K562 (cell line): ENCODE data around the gene RNF4. TPM values are rescaled to one million over a fixed set of nuclear protein-coding genes. Genes with fewer than 3 reads are reported as not detected.

Experiments used
- ATAC-seq: fragments of 200-7000 bp; cut with Tn5 transposase; 3 replicates; pipeline ENCODE4 v1.9.1; 2020; ENCODE audit warnings: moderate library complexity
- BruUV-seq: library from RNA; stranded (reverse); fragments of 400-500 nt; replicated peaks from 2 replicates; lab custom pipeline; 2021; lab: Mats Ljungman, UMichigan
- CTCF ChIA-PET: fragments of 300-600 bp; formaldehyde crosslinking; extraction: SDS; loops from one replicate; lab custom pipeline; 2021; ENCODE audit warnings: low intra/inter-chr PET ratio; lab: Yijun Ruan, JAX
- POLR2A ChIA-PET: fragments of 300-600, 350-650 bp; sonication (Branson Sonifier 250); formaldehyde crosslinking; extraction: SDS; loops from one replicate; lab custom pipeline; 2021; ENCODE audit warnings: antibody characterized with exemption, inconsistent platforms; lab: Yijun Ruan, JAX
- DNase-seq, 4 experiments: peaks; one replicate each; pipeline versions ENCODE4 v3.0.0 to v3.0.0-alpha.2; 2011 to 2018; ENCODE audit warnings: low spot score in 3 of 4, mixed read lengths in 3 of 4; ENCODE audit errors: extremely low read depth in 1 of 4
- FAIRE-seq: peaks from 2 replicates; lab custom pipeline; 2011; peaks lifted over from hg19 to GRCh38; lab: Jason Lieb, UNC
- H2AFZ ChIP-seq: 2 replicates; pipeline ENCODE4 v1.6.0; 2011; ENCODE audit warnings: low read depth, low read length, control low read depth, inconsistent platforms
- H3K27ac ChIP-seq: fragments of 200-600 bp; 3 replicates; pipeline ENCODE4 v1.8.0; 2011; ENCODE audit warnings: low read depth, mild to moderate bottlenecking, control low read depth, inconsistent platforms, low read length, moderate library complexity, mixed read lengths; ENCODE audit errors: extremely low read depth
- H3K27me3 ChIP-seq, 2 experiments: fragments of 300-600 bp in 1 of 2; 2 replicates in 1 of 2; 3 replicates in 1 of 2; pipeline versions ENCODE4 v1.6.0 to v1.8.0; 2011; ENCODE audit warnings: inconsistent platforms in 2 of 2, low read length in 2 of 2, mild to moderate bottlenecking in 1 of 2, mixed read lengths in 1 of 2, moderate library complexity in 1 of 2; ENCODE audit not compliant: control insufficient read depth in 2 of 2, insufficient read depth in 2 of 2
- H3K36me3 ChIP-seq: fragments of 300-600 bp; 3 replicates; pipeline ENCODE4 v1.8.0; 2011; ENCODE audit warnings: mild to moderate bottlenecking, low read length, inconsistent platforms; ENCODE audit not compliant: control insufficient read depth, insufficient read depth
- H3K4me1 ChIP-seq, 2 experiments: fragments of 200-600 bp in 1 of 2; replicated peaks in 1 of 2; 2 replicates in 1 of 2; 3 replicates in 1 of 2; pipeline versions ENCODE4 v1.5.1 to v1.8.0; 2011; ENCODE audit warnings: inconsistent platforms in 2 of 2, low read length in 2 of 2, mild to moderate bottlenecking in 1 of 2, mixed read lengths in 1 of 2, moderate library complexity in 1 of 2; ENCODE audit not compliant: control insufficient read depth in 2 of 2, insufficient read depth in 2 of 2
- H3K4me2 ChIP-seq: 2 replicates; pipeline ENCODE4 v1.6.1; 2011; ENCODE audit warnings: low read length, control low read depth, inconsistent platforms, mixed read lengths; ENCODE audit not compliant: insufficient read depth
- H3K4me3 ChIP-seq: fragments of 200-600 bp; sonication (generic), shearing (Covaris generic); 2 replicates; pipeline ENCODE4 v1.5.1; 2016; ENCODE audit warnings: control low read depth, inconsistent platforms
- H3K79me2 ChIP-seq: fragments of 200-600 bp; 3 replicates; pipeline ENCODE4 v1.8.0; 2011; ENCODE audit warnings: low read length, inconsistent platforms; ENCODE audit not compliant: control insufficient read depth, insufficient read depth
- H3K9ac ChIP-seq, 2 experiments: 2 replicates each; pipeline versions ENCODE4 v1.6.0 to v1.6.1; 2011; ENCODE audit warnings: low read depth in 2 of 2, low read length in 2 of 2, control low read depth in 1 of 2, inconsistent platforms in 1 of 2, mild to moderate bottlenecking in 1 of 2, mixed read lengths in 1 of 2; ENCODE audit not compliant: insufficient read depth in 1 of 2
- H3K9me1 ChIP-seq: one replicate; pipeline ENCODE4 v1.6.0; 2011; ENCODE audit warnings: inconsistent platforms, mild to moderate bottlenecking, low read length, moderate library complexity; ENCODE audit not compliant: control insufficient read depth, insufficient read depth
- H3K9me3 ChIP-seq: replicated peaks from 2 replicates; pipeline ENCODE4 v1.5.1; 2011; ENCODE audit warnings: low read depth, low read length, inconsistent platforms; ENCODE audit not compliant: control insufficient read depth, insufficient read depth
- H4K20me1 ChIP-seq: replicated peaks from 2 replicates; pipeline ENCODE4 v1.6.1; 2011; ENCODE audit warnings: low read length, inconsistent platforms, mixed read lengths; ENCODE audit not compliant: control insufficient read depth, insufficient read depth
- BHLHE40 ChIP-seq: IDR thresholded peaks from 2 replicates; pipeline ENCODE4 v1.6.1; 2011; ENCODE audit warnings: low read length, improper control_type of control experiment
- CREBBP ChIP-seq: IDR thresholded peaks from one replicate; pipeline ENCODE4 v1.6.1; 2012; ENCODE audit warnings: low read depth, mild to moderate bottlenecking, control low read depth, inconsistent platforms, low read length
- GATAD2A ChIP-seq: fragments of 450-650 bp; IDR thresholded peaks from 2 replicates; pipeline ENCODE4 v1.6.1; 2017
- HCFC1 ChIP-seq: IDR thresholded peaks from 2 replicates; pipeline ENCODE4 v1.6.1; 2012; ENCODE audit warnings: low read depth, low read length, improper control_type of control experiment
- HES1 ChIP-seq: fragments of 450-650 bp; IDR thresholded peaks from 2 replicates; pipeline ENCODE4 v1.6.1; 2016; ENCODE audit warnings: low read depth, mild to moderate bottlenecking, moderate library complexity
- JUNB ChIP-seq: fragments of 450-650 bp; formaldehyde crosslinking; conservative IDR thresholded peaks from 2 replicates; pipeline ENCODE4 v1.4.0; 2020; ENCODE audit warnings: mild to moderate bottlenecking
- MNT ChIP-seq, 2 experiments: fragments of 450-650 bp; conservative IDR thresholded peaks; 2 replicates each; pipeline ENCODE4 v1.6.1; 2017; ENCODE audit warnings: mild to moderate bottlenecking in 2 of 2, moderate library complexity in 2 of 2
- PATZ1 ChIP-seq: fragments of 250-450 bp; sonication (Bioruptor Pico); IDR thresholded peaks from 2 replicates; pipeline ENCODE4 v1.5.0; 2020; ENCODE audit warnings: mild to moderate bottlenecking, borderline replicate concordance
- PML ChIP-seq: IDR thresholded peaks from 2 replicates; pipeline ENCODE4 v1.6.1; 2012; ENCODE audit warnings: low read length, inconsistent platforms
- POLR3G ChIP-seq: IDR thresholded peaks from 2 replicates; pipeline ENCODE4 v1.6.1; 2011; ENCODE audit not compliant: insufficient read length, insufficient replicate concordance; ENCODE audit errors: extremely low read depth
- SREBF2 ChIP-seq: sonication (generic); formaldehyde crosslinking; IDR thresholded peaks from 2 replicates; pipeline ENCODE4 v1.4.0; 2020; ENCODE audit warnings: mild to moderate bottlenecking, missing genetic modification reagents
- TEAD2 ChIP-seq: fragments of 450-650 bp; IDR thresholded peaks from 2 replicates; pipeline ENCODE4 v1.6.1; 2016; ENCODE audit warnings: missing genetic modification characterization, control low read depth, missing compliant biosample characterization
- TOE1 ChIP-seq, 2 experiments: fragments of 450-650 bp in 1 of 2; sonication (generic) in 1 of 2; formaldehyde crosslinking in 1 of 2; IDR thresholded peaks; 2 replicates each; pipeline versions ENCODE4 v1.7.1 to v1.8.0; 2016 to 2022; ENCODE audit warnings: borderline replicate concordance in 2 of 2, mild to moderate bottlenecking in 2 of 2, antibody characterized with exemption in 1 of 2, inconsistent platforms in 1 of 2, low read depth in 1 of 2, missing genetic modification reagents in 1 of 2, moderate library complexity in 1 of 2
- ZBTB17 ChIP-seq: fragments of 450-650 bp; formaldehyde crosslinking; IDR thresholded peaks from 2 replicates; pipeline ENCODE4 v1.4.0; 2020; ENCODE audit warnings: mild to moderate bottlenecking
- WGBS: fragments of 100-300 bp; shearing (Covaris generic); methylation state at CpG from one replicate; pipeline ENCODE4 v1.1.6; 2016; ENCODE audit warnings: low coverage, mixed read lengths; ENCODE audit not compliant: insufficient coverage; ENCODE audit errors: missing lambda C conversion rate; 5-methylcytosine and 5-hydroxymethylcytosine counted together
- in situ Hi-C: fragments of 300-500 bp; cut with MboI; formaldehyde crosslinking; loops from 4 replicates; pipeline ENCODE4 v1.15.0; 2018; ENCODE audit warnings: inconsistent platforms, mixed read lengths
- intact Hi-C: fragments of 100-400 bp; cut with micrococcal nuclease; formaldehyde crosslinking; loops from 2 replicates; pipeline ENCODE4 v1.14.2; 2022
- polyA plus RNA-seq, 8 experiments: library from polyadenylated mRNA; depleted of rRNA in 4 of 8; stranded (reverse) in 5 of 8; unstranded in 3 of 8; fragments of >200 nt; fragmentation: Nextera tagmentation in 2 of 8; fragmentation: Illumina TruSeq in 1 of 8; extraction: Ambion mirVana in 2 of 8; extraction: Trizol in 1 of 8; gene quantifications; 2 replicates each; pipeline versions ENCODE4 v1.2.1 to v1.2.3, GENCODE V29; 2011 to 2014; ENCODE audit warnings: inconsistent platforms in 1 of 8, missing spikeins in 1 of 8
- total RNA-seq, 7 experiments: library from RNA; depleted of rRNA in 6 of 7; stranded (reverse); fragments of >200 nt in 6 of 7; fragmentation: Illumina TruSeq in 2 of 7; extraction: Trizol in 2 of 7; gene quantifications; 2 replicates each; pipeline versions ENCODE4 v1.2.1 to v1.2.3, GENCODE V29; 2011 to 2021; ENCODE audit warnings: low replicate concordance in 1 of 7

Gene RNF4
- total and polyA plus RNA-seq, 9 of the 15 experiments (the other 6 are each of a cell fraction or from before 2014, with no cell fraction given) = 19.2 to 59.3 (median 44.8) TPM

GRCh38 chr4:2487632-2488031 lies 18.7 kb downstream of the RNF4 start (continued):
- TF ChIP-seq PATZ1 = no peak
- TF ChIP-seq JUNB (CRISPR knock-in tag) = no peak
- no peak for TF ChIP-seq TOE1 (IDR thresholded peaks at IDR 0.05; ENCODE audit: borderline replicate concordance)
- TF ChIP-seq TOE1 (CRISPR knock-in tag; IDR thresholded peaks at IDR 0.05; ENCODE audit: borderline replicate concordance, low read depth) = no peak
- TF ChIP-seq TEAD2 (tag) = no peak
- no peak for TF ChIP-seq ZBTB17 (CRISPR knock-in tag)
- TF ChIP-seq, all 486 proteins: peak for 0

DNA sequence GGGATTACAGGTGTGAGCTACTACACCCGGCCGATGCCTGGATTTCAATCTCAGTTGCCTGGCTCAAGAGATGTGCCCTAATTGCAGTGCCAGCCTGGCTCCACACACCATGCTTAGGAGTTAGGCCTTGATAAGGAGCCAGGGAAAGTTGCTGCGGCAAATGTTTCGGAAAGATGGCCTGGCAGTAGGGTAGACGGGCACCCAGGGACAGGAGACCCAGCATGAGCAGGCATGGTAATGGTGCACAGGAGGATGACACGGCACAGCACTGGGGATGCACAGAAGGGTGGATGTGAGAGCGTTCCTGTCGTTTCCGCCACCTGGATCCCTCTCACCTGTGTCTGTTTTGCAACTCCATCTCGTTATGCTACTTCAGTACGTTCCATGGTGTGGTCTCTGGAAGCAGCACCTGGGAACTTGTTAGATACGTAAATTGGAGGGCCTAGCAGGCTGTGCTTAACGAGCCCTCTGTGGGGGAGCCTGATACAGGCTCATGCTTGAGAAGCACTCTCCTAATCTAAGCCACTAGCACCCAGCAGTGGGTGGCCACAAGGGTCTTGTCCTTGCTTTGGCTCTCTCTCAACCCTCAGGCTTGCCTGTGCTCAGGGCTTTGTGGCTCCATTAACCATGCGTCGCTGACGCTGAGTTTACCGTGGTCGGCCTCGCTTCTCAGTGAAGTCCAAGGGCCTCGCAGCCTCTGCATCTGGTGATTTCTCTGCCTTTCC lies 20.3 kb downstream of the RNF4 start:
- Histone ChIP-seq H3K9me3 (no peaks in the 10 kb centered on the region), H3K27ac (peak overlapping the region; percentile 16; the same call in 1 of the 3 replicates), H3K4me1 (peaks cover 2 to 4% of the 10 kb centered on the region in 2 experiments; a peak in 2 of 5 replicates), H3K79me2 (peaks cover 86% of the 10 kb centered on the region), H3K27me3 (no peaks in the 10 kb centered on the region), H3K9me1 (no peaks in the 10 kb centered on the region), H3K9ac (0 out of 4 replicates have a peak overlapping the region, but pooled peaks of 1 of the 2 experiments have one; percentile 57), H3K36me3 (peaks cover 80% of the 10 kb centered on the region), H4K20me1 (peaks cover 56% of the 10 kb centered on the region), H3K4me3 (no peak overlapping the region), H2AFZ (no peak overlapping the region), H3K4me2 (no peak overlapping the region)
- ATAC-seq (no peak), FAIRE-seq (no peak), DNase-seq (no peak)
- ChIA-PET CTCF (no interaction called here), POLR2A (interaction anchor here (1.2 kb wide), 1 partner anchor 14 kb away, joined by 4 read pairs; no protein-coding TSS in a partner anchor)
- intact Hi-C loops = no loop called here
- 95% methylated on average over 20 of the region's 20 CpGs for WGBS
- no TSS peak for BruUV-seq
- in situ Hi-C loops = no loop called here
- TF ChIP-seq BHLHE40 (no peak), GATAD2A (no peak), HES1 (no peak), HCFC1 (no peak), MNT (conservative IDR thresholded peaks at IDR 0.05) (no peak), SREBF2 (CRISPR knock-in tag) (no peak), POLR3G (no peak), CREBBP (no peak), PML (no peak)
